HepG2 (cell line): ENCODE measurements around the gene ATAD3A. TPM values are rescaled to one million over a fixed set of nuclear protein-coding genes. Genes with fewer than 3 reads are reported as not detected.

Experiments used
- ATAC-seq: fragments of 200-7000 bp; cut with Tn5 transposase; 3 replicates; pipeline ENCODE4 v1.9.1; 2020; ENCODE audit warnings: mild to moderate bottlenecking, moderate library complexity
- BruUV-seq: library from RNA; stranded (reverse); fragments of 400-500 nt; replicated peaks from 2 replicates; lab custom pipeline; 2021; lab: Mats Ljungman, UMichigan
- CTCF ChIA-PET: fragments of 300-600 bp; formaldehyde crosslinking; extraction: SDS; loops from one replicate; lab custom pipeline; 2021; ENCODE audit warnings: low total read pairs, inconsistent platforms, low intra/inter-chr PET ratio; lab: Yijun Ruan, JAX
- POLR2A ChIA-PET: fragments of 350-600 bp; sonication (Branson Sonifier 250); formaldehyde crosslinking; loops from one replicate; lab custom pipeline; 2020; ENCODE audit warnings: antibody characterized with exemption, inconsistent platforms; lab: Yijun Ruan, JAX
- DNase-seq: peaks from one replicate; pipeline ENCODE4 v3.0.0-alpha.2; 2015; ENCODE audit warnings: low spot score
- FAIRE-seq: peaks from 3 replicates; lab custom pipeline; 2011; peaks lifted over from hg19 to GRCh38; lab: Jason Lieb, UNC
- H2AFZ ChIP-seq: one replicate; pipeline ENCODE4 v1.6.1; 2011; ENCODE audit warnings: low read length, inconsistent platforms
- H3K27ac ChIP-seq: fragments of 300-600 bp; 3 replicates; pipeline ENCODE4 v1.8.0; 2011; ENCODE audit warnings: mixed run types, mild to moderate bottlenecking, mixed read lengths, low read length, inconsistent platforms; ENCODE audit not compliant: insufficient read depth; ENCODE audit errors: extremely low read length
- H3K27me3 ChIP-seq, 2 experiments: fragments of 200-600 bp in 1 of 2; 2 replicates in 1 of 2; 3 replicates in 1 of 2; pipeline versions ENCODE4 v1.6.0 to v1.8.0; 2011; ENCODE audit warnings: low read length in 2 of 2, mild to moderate bottlenecking in 2 of 2, moderate library complexity in 2 of 2, inconsistent platforms in 1 of 2; ENCODE audit not compliant: insufficient read depth in 2 of 2, control insufficient read depth in 1 of 2
- H3K36me3 ChIP-seq, 2 experiments: fragments of 200-600 bp in 1 of 2; replicated peaks in 1 of 2; 2 replicates in 1 of 2; 3 replicates in 1 of 2; pipeline versions ENCODE4 v1.5.1 to v1.8.0; 2011; ENCODE audit warnings: low read length in 2 of 2, inconsistent platforms in 1 of 2; ENCODE audit not compliant: insufficient read depth in 2 of 2, control insufficient read depth in 1 of 2
- H3K4me1 ChIP-seq: 2 replicates; pipeline ENCODE4 v1.5.1; 2012; ENCODE audit warnings: low read length, inconsistent platforms; ENCODE audit not compliant: insufficient read depth
- H3K4me2 ChIP-seq: 2 replicates; pipeline ENCODE4 v1.6.0; 2011; ENCODE audit warnings: low read depth, low read length, inconsistent platforms
- H3K4me3 ChIP-seq, 3 experiments: fragments of 200-600 bp in 1 of 3; sonication (generic), shearing (Covaris generic) in 1 of 3; replicated peaks in 1 of 3; 2 replicates each; pipeline ENCODE4 v1.5.1; 2011 to 2016; ENCODE audit warnings: low read length in 3 of 3, inconsistent platforms in 2 of 3, low read depth in 2 of 3, mild to moderate bottlenecking in 2 of 3, control low read depth in 1 of 3, mixed read lengths in 1 of 3; ENCODE audit not compliant: insufficient read depth in 1 of 3
- H3K79me2 ChIP-seq: one replicate; pipeline ENCODE4 v1.6.1; 2011; ENCODE audit warnings: low read length, inconsistent platforms; ENCODE audit not compliant: insufficient read depth
- H3K9ac ChIP-seq: 2 replicates; pipeline ENCODE4 v1.6.0; 2011; ENCODE audit warnings: mild to moderate bottlenecking, low read depth, low read length, inconsistent platforms; ENCODE audit not compliant: insufficient read depth
- H3K9me3 ChIP-seq: 2 replicates; pipeline ENCODE4 v1.5.1; 2012; ENCODE audit warnings: mild to moderate bottlenecking, low read length
- H4K20me1 ChIP-seq: 2 replicates; pipeline ENCODE4 v1.6.0; 2011; ENCODE audit warnings: inconsistent platforms, mild to moderate bottlenecking, low read length, moderate library complexity; ENCODE audit not compliant: insufficient read depth
- CENPX ChIP-seq: sonication (generic); formaldehyde crosslinking; IDR thresholded peaks from 2 replicates; pipeline ENCODE4 v1.9.0; 2021; ENCODE audit warnings: mild to moderate bottlenecking, missing genetic modification reagents, moderate library complexity
- CHD2 ChIP-seq: IDR thresholded peaks from 2 replicates; pipeline ENCODE4 v1.6.1; 2011; ENCODE audit warnings: low read depth, low read length, improper control_type of control experiment
- ELF4 ChIP-seq: sonication (generic); formaldehyde crosslinking; IDR thresholded peaks from 2 replicates; pipeline ENCODE4 v1.5.0; 2020; ENCODE audit warnings: missing genetic modification reagents, mild to moderate bottlenecking, moderate library complexity, borderline replicate concordance
- IRF2 ChIP-seq: IDR thresholded peaks from 2 replicates; pipeline ENCODE4 v1.6.1; 2018; ENCODE audit warnings: missing genetic modification reagents, missing compliant biosample characterization
- LBX2 ChIP-seq: sonication (generic); formaldehyde crosslinking; IDR thresholded peaks from 2 replicates; pipeline ENCODE4 v1.5.0; 2020; ENCODE audit warnings: missing genetic modification reagents, mild to moderate bottlenecking, borderline replicate concordance
- PHF21A ChIP-seq: sonication (generic); formaldehyde crosslinking; IDR thresholded peaks from 2 replicates; pipeline ENCODE4 v1.5.0; 2020; ENCODE audit warnings: mild to moderate bottlenecking, missing genetic modification reagents
- SP5 ChIP-seq: IDR thresholded peaks from 2 replicates; pipeline ENCODE4 v1.6.1; 2016; ENCODE audit warnings: low read depth, borderline replicate concordance
- ZNF513 ChIP-seq: sonication (generic); formaldehyde crosslinking; conservative IDR thresholded peaks from 2 replicates; pipeline ENCODE4 v1.5.0; 2020; ENCODE audit warnings: missing genetic modification reagents
- WGBS: methylation state at CpG from one replicate; pipeline ENCODE4 v1.1.6; 2017; ENCODE audit warnings: low lambda C conversion rate; 5-methylcytosine and 5-hydroxymethylcytosine counted together
- in situ Hi-C: cut with HindIII; loops from 2 replicates; pipeline ENCODE4 v1.10.0; 2017; ENCODE audit warnings: low pct_unique_long_range_greater_than_20kb; ENCODE audit not compliant: extremely low pct_ligation_motif_present
- intact Hi-C: fragments of 100-400 bp; cut with micrococcal nuclease; formaldehyde crosslinking; loops from one replicate; pipeline ENCODE4 v1.10.0; 2022; ENCODE audit not compliant: unreplicated experiment
- polyA plus RNA-seq, 8 experiments: library from polyadenylated mRNA; depleted of rRNA in 3 of 8; stranded (reverse) in 7 of 8; unstranded in 1 of 8; fragments of >200 nt; fragmentation: Illumina TruSeq in 4 of 8; extraction: Trizol in 4 of 8; gene quantifications; 2 replicates each; pipeline versions ENCODE4 v1.2.1 to v1.2.3, GENCODE V29; 2011 to 2016; ENCODE audit warnings: low read depth in 4 of 8, missing spikeins in 1 of 8, mixed read lengths in 1 of 8; ENCODE audit not compliant: insufficient read depth in 1 of 8
- total RNA-seq, 5 experiments: library from RNA; depleted of rRNA; stranded (reverse); fragments of >200 nt; fragmentation: Illumina TruSeq; extraction: Trizol; gene quantifications; 2 replicates each; pipeline ENCODE4 v1.2.3, GENCODE V29; 2016; ENCODE audit warnings: low read depth in 1 of 5

ATAD3A gene
- total and polyA plus RNA-seq, 2 of the 13 experiments (the other 11 are each of a cell fraction or from before 2014, with no cell fraction given) = 10.6 to 49.0 TPM

- H3K9ac ChIP-seq = no peak overlapping the region
- H3K36me3 ChIP-seq = peaks cover 17 to 45% of the 10 kb centered on the region in 2 experiments
- peaks cover 14% of the 10 kb centered on the region for H3K4me1 ChIP-seq
- DNase-seq = no peak
- intact Hi-C loops = no loop called here
- no TSS peak for BruUV-seq
- TF ChIP-seq SP5 (CRISPR knock-in tag) (no peak), LBX2 (CRISPR knock-in tag) (no peak), ELF4 (CRISPR knock-in tag) (no peak), ZNF513 (CRISPR knock-in tag) (no peak), PHF21A (CRISPR knock-in tag) (no peak), IRF2 (CRISPR knock-in tag) (no peak), CHD2 (no peak), CENPX (CRISPR knock-in tag) (no peak)
- FAIRE-seq = no peak
- ChIA-PET CTCF (no interaction called here), POLR2A (no interaction called here)
- WGBS = 97% methylated on average over 10 of the region's 10 CpGs
- H3K79me2 ChIP-seq = peaks cover 75% of the 10 kb centered on the region
- H3K9me3 ChIP-seq = no peaks in the 10 kb centered on the region
- H3K27ac ChIP-seq = no peak overlapping the region
- in situ Hi-C loops = no loop called here
- H3K27me3 ChIP-seq = no peaks in the 10 kb centered on the region
- H4K20me1 ChIP-seq = peaks cover 29% of the 10 kb centered on the region
- no peak overlapping the region for H3K4me2 ChIP-seq
- no peak overlapping the region for H2AFZ ChIP-seq
- no peak overlapping the region for H3K4me3 ChIP-seq
- no peak for ATAC-seq
Measured at GRCh38 chr1:1567891-1568291, 55.9 kb downstream of the ATAD3A start.
